Measurements from ENCODE around the gene MLLT10. TPM values are rescaled to one million over a fixed set of nuclear protein-coding genes. Genes with fewer than 3 reads are reported as not detected.

Gene MLLT10
- total RNA-seq, 1 donor from 2014 or later, result 71.6 TPM

GRCh38 chr10:21742740-21743412 lies 208.8 kb downstream of the MLLT10 start:
- DNase-seq, result no peak

GRCh38 chr10:21744223-21744622 lies 210.2 kb downstream of the MLLT10 start:
- no peak for DNase-seq

DNA sequence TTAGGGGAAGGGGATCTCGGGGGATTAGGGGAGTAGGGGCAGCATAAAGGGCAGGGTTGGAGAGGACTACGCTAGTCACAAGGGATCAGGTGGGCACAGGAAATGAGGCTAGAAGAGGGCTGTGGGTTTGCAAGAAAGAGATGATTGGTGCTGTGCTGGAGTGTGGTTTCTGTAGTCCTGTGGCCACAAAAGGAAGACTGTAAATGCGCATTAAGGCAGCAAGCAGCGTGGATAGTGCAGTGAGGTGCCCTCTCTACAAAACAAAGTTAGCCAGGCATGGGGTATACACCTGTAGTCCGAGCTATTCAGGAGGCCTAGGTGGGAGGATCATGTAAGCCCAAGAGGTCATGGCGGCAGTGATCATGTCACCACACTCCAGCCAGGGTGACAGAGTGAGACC lies 212.1 kb downstream of the MLLT10 start:
- no peak for DNase-seq

- DNase-seq, result no peak
Observed at GRCh38 chr10:21747809-21748208, 213.8 kb downstream of the MLLT10 start.

GRCh38 chr10:21749788-21750187 lies 215.8 kb downstream of the MLLT10 start:
- DNase-seq, result no peak

DNA sequence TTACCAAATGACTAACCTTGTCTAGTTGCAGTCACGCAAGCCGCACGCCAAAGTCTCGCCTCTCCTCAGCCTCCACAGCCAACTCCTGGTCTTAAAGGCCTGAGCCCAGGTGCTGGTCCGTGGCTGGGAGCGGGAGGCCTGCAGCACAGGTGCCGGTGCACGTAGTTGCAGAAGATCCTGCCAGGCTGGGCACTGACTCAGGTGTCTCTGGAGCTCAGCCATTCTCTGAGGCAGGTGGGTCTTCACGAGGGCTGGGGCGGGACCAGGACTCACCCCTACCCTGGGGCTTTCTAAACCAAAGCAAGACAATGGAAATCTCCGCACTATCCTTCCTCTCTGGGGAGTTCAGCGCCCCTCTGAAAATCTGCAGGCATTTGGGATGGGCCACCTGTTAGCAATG lies 216.4 kb downstream of the MLLT10 start:
- DNase-seq, result no peak

DNA sequence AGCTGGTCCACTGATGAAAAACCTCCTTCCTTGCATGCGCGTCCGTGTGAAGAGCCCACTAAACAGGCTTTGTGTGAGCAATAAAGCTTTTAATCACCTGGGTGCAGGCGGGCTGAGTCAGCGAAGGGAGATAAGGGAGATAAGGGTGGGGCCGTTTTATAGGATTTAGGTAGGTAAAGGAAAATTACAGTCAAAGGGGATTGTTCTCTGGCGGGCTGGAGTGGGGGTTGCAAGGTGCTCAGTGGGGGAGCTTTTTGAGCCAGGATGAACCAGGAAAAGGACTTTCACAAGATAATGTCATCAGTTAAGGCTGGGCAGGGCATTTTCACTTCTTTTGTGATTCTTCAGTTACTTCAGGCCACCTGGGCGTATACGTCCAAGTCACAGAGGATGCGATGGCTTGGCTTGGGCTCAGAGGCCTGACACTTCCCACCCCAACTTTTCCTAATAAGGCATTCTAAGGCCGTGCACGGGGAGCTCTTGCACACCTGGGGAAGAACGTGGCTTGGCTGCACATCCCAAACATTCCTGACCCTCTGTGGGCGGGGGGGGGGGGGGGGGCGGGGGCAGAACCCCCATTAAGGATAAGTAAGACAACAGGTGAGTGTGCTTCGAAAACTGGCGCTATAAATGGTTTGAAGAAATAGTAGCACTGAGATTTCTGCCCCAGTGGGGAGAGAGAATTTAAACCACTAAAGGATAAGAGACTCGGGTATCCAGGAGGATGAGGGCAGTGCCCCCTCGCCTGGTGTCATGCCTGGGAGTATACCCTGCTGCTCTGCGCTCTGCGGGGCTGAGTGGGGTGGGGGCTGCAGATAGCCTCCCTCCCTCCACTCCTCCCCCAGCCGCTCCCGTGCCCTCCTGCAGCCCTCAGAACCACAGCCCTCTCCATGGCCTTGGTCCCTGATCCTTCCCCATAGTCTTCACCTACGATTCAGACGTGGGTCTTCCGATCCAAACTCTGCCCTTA lies 217.6 kb downstream of the MLLT10 start:
- no peak for DNase-seq

DNA sequence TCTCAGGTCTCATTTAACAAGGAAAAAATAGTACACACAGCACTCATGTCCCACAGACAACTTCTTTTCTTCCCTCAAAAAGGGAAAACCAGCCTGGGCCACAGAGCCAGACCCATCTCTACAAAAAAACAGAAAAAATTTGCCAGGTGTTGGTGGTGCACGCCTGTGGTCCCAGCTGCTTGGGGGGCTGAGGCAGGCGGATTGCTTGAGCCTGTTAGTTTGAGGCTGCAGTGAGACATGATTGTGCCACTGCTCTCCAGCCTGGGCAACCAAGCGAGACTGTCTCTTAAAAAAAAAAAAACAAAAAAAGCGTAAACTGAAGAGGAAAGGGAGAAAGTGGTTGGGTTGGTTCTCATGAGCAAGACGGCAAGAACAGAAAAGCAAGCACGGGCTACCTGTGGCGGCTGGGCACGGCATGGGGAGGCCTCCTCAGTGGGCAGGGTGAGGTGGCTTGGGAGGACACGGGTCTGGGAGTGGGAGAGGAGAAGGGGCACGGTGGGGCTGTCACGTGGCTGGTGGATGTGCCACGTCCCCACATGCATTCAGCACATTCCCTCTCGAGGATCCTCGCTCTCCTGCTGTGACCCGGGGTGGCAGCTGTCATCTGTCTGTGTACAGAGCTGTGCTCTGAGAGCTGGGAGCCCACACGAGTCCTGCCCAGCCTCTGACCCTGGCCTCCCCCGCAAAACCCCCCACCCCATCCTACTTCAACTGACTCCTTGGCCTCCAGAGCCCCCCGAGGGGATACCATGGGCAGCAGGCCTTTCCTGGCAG lies 219.7 kb downstream of the MLLT10 start:
- no peak for DNase-seq

GRCh38 chr10:21754410-21755011 lies 220.5 kb downstream of the MLLT10 start:
- no peak for DNase-seq

- no peak for DNase-seq
Observed at GRCh38 chr10:21756707-21757106, 222.7 kb downstream of the MLLT10 start.

DNA sequence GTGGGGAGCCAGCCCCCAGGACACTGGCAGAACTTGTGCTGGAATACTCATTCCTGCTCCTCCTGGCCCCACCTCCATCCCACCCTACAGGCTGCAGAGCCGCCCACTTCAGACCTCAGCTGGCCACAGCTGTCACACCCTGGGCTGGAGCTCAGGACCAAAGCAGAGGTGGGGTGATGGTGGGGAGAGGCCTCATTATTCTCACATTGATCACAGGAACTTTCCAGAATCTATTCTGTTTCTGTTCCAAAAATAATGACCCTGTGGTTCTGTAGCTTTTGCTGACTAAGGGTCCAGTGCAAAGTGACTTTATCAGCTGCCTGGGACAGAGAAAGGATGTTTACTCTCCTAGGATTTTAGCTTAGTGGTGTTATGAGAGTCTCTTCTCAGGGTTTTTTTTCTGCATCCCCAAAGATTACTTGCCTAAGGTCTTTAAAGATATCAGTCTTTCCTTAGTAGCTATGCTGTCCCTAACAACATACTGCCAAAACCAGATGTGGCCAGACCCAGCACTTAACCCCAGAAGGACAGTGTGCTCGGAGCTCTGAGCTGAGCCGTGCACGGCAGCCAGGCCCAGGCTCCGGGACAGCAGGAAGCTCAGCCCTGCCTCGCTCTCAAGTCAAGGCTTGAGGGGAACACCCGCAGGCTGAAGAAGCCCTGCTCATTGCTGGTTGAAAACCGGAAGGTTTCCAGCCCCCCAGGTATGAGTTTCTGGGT lies 223.3 kb downstream of the MLLT10 start:
- no peak for DNase-seq

DNA sequence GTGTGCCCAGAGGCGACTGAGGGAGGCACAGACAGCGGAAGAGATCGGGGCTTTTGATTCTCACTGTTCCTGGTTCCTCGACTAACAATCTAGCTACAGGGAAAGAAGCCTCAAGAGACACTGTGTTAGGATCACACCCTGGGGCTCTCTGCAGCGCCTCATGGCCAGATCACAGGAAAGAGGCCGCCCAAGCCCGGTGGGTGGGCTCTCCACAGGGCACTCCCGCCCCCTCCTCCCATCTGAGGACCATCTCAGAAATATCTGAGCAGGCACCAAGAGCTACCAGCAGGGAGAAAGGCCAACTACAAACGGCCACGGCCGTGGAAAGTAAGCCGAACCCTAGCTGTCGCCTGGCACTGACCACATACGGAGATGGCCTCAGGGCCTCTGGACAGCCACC lies 224.2 kb downstream of the MLLT10 start:
- DNase-seq, result no peak

GRCh38 chr10:21758696-21759095 lies 224.7 kb downstream of the MLLT10 start:
- DNase-seq, result no peak

DNA sequence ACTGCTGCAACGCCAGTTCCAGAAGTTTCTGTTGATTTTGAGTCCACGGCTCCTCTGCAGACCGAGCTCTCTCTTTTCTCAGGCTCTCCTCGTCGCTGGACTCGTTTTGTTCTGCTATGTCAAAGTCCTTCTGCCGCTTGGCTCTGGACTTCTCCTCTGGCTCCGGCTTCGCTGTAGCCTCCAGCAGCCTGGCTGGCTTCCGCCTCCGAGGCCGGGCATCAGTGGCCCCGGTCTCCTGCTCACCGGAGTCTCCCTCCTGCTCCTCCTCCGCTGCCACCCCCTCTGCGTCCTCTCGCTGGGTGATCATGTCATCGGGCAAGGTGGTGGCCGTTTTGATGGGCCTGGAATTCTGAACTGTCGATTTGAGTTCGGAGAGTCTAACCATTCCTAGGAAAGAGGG lies 225.2 kb downstream of the MLLT10 start:
- DNase-seq, result no peak

DNA sequence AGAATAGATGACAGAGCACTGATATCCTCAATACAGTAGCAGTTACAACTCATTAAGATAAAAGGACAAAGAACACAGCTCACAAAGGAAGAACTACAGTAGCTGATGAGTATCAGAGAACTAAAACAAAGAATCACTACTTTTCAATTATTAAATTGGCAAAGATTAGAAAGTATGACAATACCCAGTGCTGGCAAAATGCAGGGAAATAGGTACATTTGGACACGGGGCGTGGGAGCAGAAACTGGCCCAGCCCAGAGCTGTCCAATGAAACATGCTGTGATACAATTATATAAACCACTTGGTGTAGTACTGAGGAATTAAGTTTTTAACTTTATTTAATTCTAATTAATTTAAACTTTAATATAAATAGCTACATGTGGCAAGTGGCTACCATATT lies 226.3 kb downstream of the MLLT10 start:
- no peak for DNase-seq

DNA sequence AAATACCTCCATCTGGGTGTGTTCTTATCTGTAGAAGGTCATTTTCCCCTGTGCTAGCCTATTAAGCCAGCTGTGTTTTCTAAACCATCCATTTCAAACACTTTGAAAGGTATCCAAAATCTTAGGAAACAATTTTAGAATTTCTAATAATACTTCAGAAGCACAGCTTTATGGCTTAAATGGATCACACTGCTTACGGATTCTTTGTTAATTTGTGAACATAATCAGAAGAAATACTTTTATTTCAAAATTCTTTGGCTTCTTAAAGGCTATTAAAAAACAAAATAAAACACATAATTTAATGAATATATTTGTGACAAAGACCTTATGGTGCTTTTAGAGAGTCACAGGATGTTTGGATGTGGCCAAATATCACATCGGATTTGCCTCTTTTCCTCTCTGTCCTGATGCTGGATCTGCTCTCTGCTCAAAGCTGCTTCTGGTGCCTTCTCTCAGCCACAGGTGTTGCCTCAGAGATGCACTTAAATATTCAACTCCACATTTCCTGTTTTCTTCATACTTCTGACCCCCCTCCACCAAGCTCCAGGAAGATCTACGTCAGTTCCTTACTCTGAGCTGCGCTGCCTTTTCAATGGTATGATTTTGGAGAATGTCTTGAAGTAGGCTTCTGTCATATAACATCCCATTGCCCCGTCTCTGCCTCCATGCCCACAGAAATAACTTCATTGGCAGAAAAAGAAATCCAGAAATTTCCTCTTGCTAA lies 230.6 kb downstream of the MLLT10 start:
- DNase-seq, result no peak

GRCh38 chr10:21769041-21769440 lies 235.0 kb downstream of the MLLT10 start:
- no peak for DNase-seq

DNA sequence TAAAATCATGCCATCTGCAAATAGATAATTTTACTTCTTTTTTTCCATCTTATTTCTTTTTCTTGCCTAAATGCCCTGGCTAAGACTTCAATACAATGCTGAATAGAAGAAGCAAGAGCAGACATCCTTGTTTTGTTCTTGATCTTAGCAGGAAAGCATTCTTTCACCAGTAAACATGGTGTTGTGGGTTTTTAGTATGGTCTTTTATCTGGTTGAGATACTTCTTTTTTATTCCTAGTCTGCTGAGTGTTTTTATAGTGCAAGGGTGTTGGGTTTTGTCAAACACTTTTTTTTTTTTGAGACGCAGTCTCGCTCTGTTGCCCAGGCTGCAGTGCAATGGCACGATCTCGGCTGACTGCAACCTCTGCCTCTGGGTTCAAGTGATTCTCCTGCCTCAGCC lies 237.2 kb downstream of the MLLT10 start:
- no peak for DNase-seq

DNA sequence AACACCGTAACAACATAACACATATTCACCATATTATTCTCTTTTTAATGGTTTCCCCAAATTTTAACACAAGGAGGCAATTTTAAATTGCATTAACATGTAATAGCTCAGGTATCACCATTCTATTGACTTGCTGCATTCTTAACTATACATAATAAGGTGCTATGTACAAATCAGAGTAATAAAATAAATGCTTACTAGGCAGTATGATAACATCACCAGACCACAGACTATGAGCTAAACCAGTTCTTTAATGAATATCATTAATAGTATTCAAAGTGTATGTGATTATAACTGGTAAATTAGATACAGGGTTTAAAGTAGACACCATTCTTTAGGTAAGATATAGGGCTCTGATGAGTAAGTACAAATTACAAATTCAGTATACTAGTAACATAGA lies 242.9 kb downstream of the MLLT10 start:
- no peak for DNase-seq

- DNase-seq, result no peak
Observed at GRCh38 chr10:21791276-21791675, 257.2 kb downstream of the MLLT10 start.
